GM12878 (cell line): ENCODE results near the gene TRMO. TPM values are rescaled to one million over a fixed set of nuclear protein-coding genes. Genes with fewer than 3 reads are reported as not detected.

Experiments used
- ATAC-seq: fragments of 200-7000 bp; cut with Tn5 transposase; 3 replicates; pipeline ENCODE4 v1.9.1; 2020; ENCODE audit warnings: mild to moderate bottlenecking, moderate library complexity
- BruUV-seq: library from RNA; stranded (reverse); fragments of 400-500 nt; replicated peaks from 2 replicates; lab custom pipeline; 2021; lab: Mats Ljungman, UMichigan
- CTCF ChIA-PET: fragments of 300-600 bp; sonication (Branson Sonifier 250); formaldehyde crosslinking; extraction: SDS; loops from one replicate; lab custom pipeline; 2021; ENCODE audit warnings: inconsistent platforms; lab: Yijun Ruan, JAX
- POLR2A ChIA-PET: fragments of 350-600 bp; formaldehyde crosslinking; extraction: SDS; loops from one replicate; lab custom pipeline; 2021; ENCODE audit warnings: inconsistent platforms; lab: Charles Lee
- RAD21 ChIA-PET: fragments of 300-600 bp; sonication (Branson Sonifier 250); formaldehyde crosslinking; loops from one replicate; lab custom pipeline; 2023; ENCODE audit warnings: antibody characterized with exemption; ENCODE audit not compliant: unreplicated experiment; lab: Charles Lee
- SMC1A ChIA-PET: fragments of 300-600 bp; sonication (Branson Sonifier 250); formaldehyde crosslinking; loops from one replicate; lab custom pipeline; 2023; ENCODE audit not compliant: unreplicated experiment, uncharacterized antibody; lab: Charles Lee
- DNase-seq: peaks from one replicate; pipeline ENCODE4 v3.0.0-alpha.2; 2011; ENCODE audit warnings: low read depth, low spot score
- FAIRE-seq: peaks from 3 replicates; lab custom pipeline; 2011; peaks lifted over from hg19 to GRCh38; lab: Jason Lieb, UNC
- H2AFZ ChIP-seq: 2 replicates; pipeline ENCODE4 v1.6.0; 2011; ENCODE audit warnings: low read depth, low read length, control low read depth; ENCODE audit not compliant: control insufficient read depth
- H3K27ac ChIP-seq: 2 replicates; pipeline ENCODE4 v1.5.1; 2011; ENCODE audit warnings: control low read depth; ENCODE audit not compliant: control insufficient read depth, insufficient read depth
- H3K27me3 ChIP-seq, 2 experiments: replicated peaks in 1 of 2; 2 replicates each; pipeline versions ENCODE4 v1.6.0 to v1.6.1; 2011; ENCODE audit warnings: low read length in 1 of 2; ENCODE audit not compliant: control insufficient read depth in 2 of 2, insufficient read depth in 2 of 2
- H3K36me3 ChIP-seq, 2 experiments: 2 replicates each; pipeline ENCODE4 v1.5.1; 2011; ENCODE audit warnings: low read length in 1 of 2; ENCODE audit not compliant: control insufficient read depth in 2 of 2, insufficient read depth in 2 of 2
- H3K4me1 ChIP-seq: 2 replicates; pipeline ENCODE4 v1.6.1; 2011; ENCODE audit warnings: mild to moderate bottlenecking, low read length, moderate library complexity, mixed read lengths; ENCODE audit not compliant: control insufficient read depth, insufficient read depth
- H3K4me2 ChIP-seq: 2 replicates; pipeline ENCODE4 v1.6.0; 2011; ENCODE audit warnings: control low read depth; ENCODE audit not compliant: control insufficient read depth, insufficient read depth
- H3K4me3 ChIP-seq: fragments of 200-600 bp; sonication (generic); 2 replicates; pipeline ENCODE4 v1.5.1; 2016
- H3K79me2 ChIP-seq: 2 replicates; pipeline ENCODE4 v1.6.0; 2011; ENCODE audit warnings: low read length; ENCODE audit not compliant: control insufficient read depth, insufficient read depth
- H3K9ac ChIP-seq: 2 replicates; pipeline ENCODE4 v1.8.0; 2011; ENCODE audit warnings: low read length, control low read depth, mixed read lengths; ENCODE audit not compliant: control insufficient read depth, insufficient read depth
- H3K9me3 ChIP-seq: replicated peaks from 3 replicates; pipeline ENCODE4 v1.5.1; 2011; ENCODE audit warnings: mild to moderate bottlenecking, low read length; ENCODE audit not compliant: control insufficient read depth, insufficient read depth
- H4K20me1 ChIP-seq: 2 replicates; pipeline ENCODE4 v1.6.0; 2011; ENCODE audit not compliant: control insufficient read depth, insufficient read depth
- BCL11A ChIP-seq: IDR thresholded peaks from 2 replicates; pipeline ENCODE4 v1.6.1; 2011; ENCODE audit warnings: low read depth, low read length
- MEF2A ChIP-seq: IDR thresholded peaks from 2 replicates; pipeline ENCODE4 v1.6.1; 2011; ENCODE audit warnings: low read depth, mild to moderate bottlenecking, low read length, moderate library complexity; ENCODE audit not compliant: insufficient read depth
- NFIC ChIP-seq: IDR thresholded peaks from 2 replicates; pipeline ENCODE4 v1.6.1; 2012; ENCODE audit warnings: low read depth, mild to moderate bottlenecking, inconsistent platforms, low read length, moderate library complexity
- POLR2AphosphoS5 ChIP-seq: IDR thresholded peaks from 2 replicates; pipeline ENCODE4 v1.6.1; 2011; ENCODE audit warnings: mild to moderate bottlenecking, low read length, inconsistent platforms
- SIN3A ChIP-seq: IDR thresholded peaks from 2 replicates; pipeline ENCODE4 v1.6.1; 2012; ENCODE audit warnings: low read depth, low read length, improper control_type of control experiment
- SMAD5 ChIP-seq: IDR thresholded peaks from 2 replicates; pipeline ENCODE4 v1.6.1; 2016; ENCODE audit warnings: antibody characterized with exemption, low read depth
- SUPT20H ChIP-seq: IDR thresholded peaks from 2 replicates; pipeline ENCODE4 v1.6.1; 2011; ENCODE audit warnings: low read depth, mild to moderate bottlenecking, low read length, moderate library complexity, borderline replicate concordance; ENCODE audit not compliant: control insufficient read depth
- TCF12 ChIP-seq: IDR thresholded peaks from 2 replicates; pipeline ENCODE4 v1.6.1; 2011; ENCODE audit warnings: low read depth, mild to moderate bottlenecking, low read length
- TCF7 ChIP-seq: IDR thresholded peaks from 2 replicates; pipeline ENCODE4 v1.6.1; 2014; ENCODE audit warnings: antibody characterized with exemption, borderline replicate concordance
- USF2 ChIP-seq: IDR thresholded peaks from 2 replicates; pipeline ENCODE4 v1.6.1; 2011; ENCODE audit warnings: low read depth, low read length, improper control_type of control experiment, borderline replicate concordance
- ZBTB11 ChIP-seq: fragments of 450-650 bp; formaldehyde crosslinking; IDR thresholded peaks from 2 replicates; pipeline ENCODE4 v1.5.0; 2022; ENCODE audit warnings: mild to moderate bottlenecking, missing genetic modification characterization
- ZSCAN29 ChIP-seq: fragments of 450-650 bp; IDR thresholded peaks from 2 replicates; pipeline ENCODE4 v1.6.1; 2017; ENCODE audit warnings: mild to moderate bottlenecking, moderate library complexity
- in situ Hi-C: fragments of 300-500 bp; cut with MboI; formaldehyde crosslinking; loops from 9 replicates; pipeline ENCODE4 v1.14.3; 2018; ENCODE audit warnings: mixed read lengths
- intact Hi-C: fragments of 100-400 bp; cut with micrococcal nuclease; formaldehyde crosslinking; loops from one replicate; pipeline ENCODE4 v1.14.2; 2022; ENCODE audit not compliant: unreplicated experiment
- polyA plus RNA-seq, 11 experiments: library from polyadenylated mRNA; depleted of rRNA in 4 of 11; unstranded in 6 of 11; stranded (reverse) in 5 of 11; fragments of >200 nt; fragmentation: Nextera tagmentation in 4 of 11; fragmentation: Illumina TruSeq in 1 of 11; extraction: Ambion mirVana in 4 of 11; extraction: Trizol in 1 of 11; gene quantifications; 1 replicate in 1 of 11; 2 replicates in 10 of 11; pipeline versions ENCODE4 v1.2.1 to v1.2.3, GENCODE V29; 2011 to 2016; ENCODE audit warnings: inconsistent platforms in 2 of 11, missing spikeins in 2 of 11, low read depth in 1 of 11
- total RNA-seq, 4 experiments: library from RNA; depleted of rRNA in 3 of 4; stranded (reverse); fragments of >200 nt in 3 of 4; fragmentation: Illumina TruSeq in 1 of 4; extraction: Trizol in 1 of 4; gene quantifications; 2 replicates each; pipeline versions ENCODE4 v1.2.1 to v1.2.3, GENCODE V29; 2013 to 2021

Gene TRMO
- total and polyA plus RNA-seq, 10 of the 15 experiments (the other 5 are each of a cell fraction or from before 2014, with no cell fraction given): 5.8 to 23.6 (median 15.3) TPM

- TF ChIP-seq ZBTB11: no peak
- TF ChIP-seq USF2: no peak
- no peak for TF ChIP-seq SMAD5
- TF ChIP-seq MEF2A: no peak
Measured at GRCh38 chr9:97923529-97924108, 1.3 kb upstream of the TRMO start (continued).

GRCh38 chr9:97919217-97919813 is 3.0 kb downstream of the TRMO start:
- peaks cover 9% of the 10 kb centered on the region for H3K4me1 ChIP-seq
- H2AFZ ChIP-seq: no peak overlapping the region
- no peaks in the 10 kb centered on the region for H3K9me3 ChIP-seq
- H3K4me3 ChIP-seq: no peak overlapping the region
- intact Hi-C loops (no loop called here), in situ Hi-C loops (no loop called here)
- no peak overlapping the region for H3K4me2 ChIP-seq
- ChIA-PET POLR2A (interaction anchor here (0.6 kb wide), 1 partner anchor 507 kb away, joined by 3 read pairs; no protein-coding TSS in a partner anchor), SMC1A (interaction anchor here (1.1 to 1.5 kb wide), 2 partner anchors 17 to 29 kb away, joined by 4 to 5 read pairs; no protein-coding TSS in a partner anchor), CTCF (interaction anchor here (0.6 to 6.1 kb wide), 4 partner anchors 18 to 626 kb away, joined by 3 to 58 read pairs (median 8); no protein-coding TSS in a partner anchor), RAD21 (interaction anchor here (1.3 kb wide), 1 partner anchor 155 kb away, joined by 3 read pairs; no protein-coding TSS in a partner anchor)
- no peak overlapping the region for H3K27ac ChIP-seq
- peaks cover 0 to 4% of the 10 kb centered on the region in 2 experiments; a peak in 1 of 4 replicates for H3K36me3 ChIP-seq
- FAIRE-seq (no peak), DNase-seq (no peak), ATAC-seq (no peak)
- H3K79me2 ChIP-seq: peaks cover 5% of the 10 kb centered on the region
- no peaks in the 10 kb centered on the region for H3K27me3 ChIP-seq
- no peaks in the 10 kb centered on the region for H4K20me1 ChIP-seq
- BruUV-seq: no TSS peak
- TF ChIP-seq SIN3A (no peak), NFIC (no peak), TCF7 (no peak), TCF12 (no peak), POLR2AphosphoS5 (no peak), SUPT20H (no peak), BCL11A (no peak), ZSCAN29 (no peak)
- H3K9ac ChIP-seq: no peak overlapping the region
